ENCODE measurements around the gene LTA. TPM values are rescaled to one million over a fixed set of nuclear protein-coding genes. Genes with fewer than 3 reads are reported as not detected.

The LTA gene
- under 1 TPM; 0.10 to 0.14 TPM for polyA plus RNA-seq

GRCh38 chr6:31572041-31572911 lies at the start of gene LTA:
LTA (plus strand) TSS chr6:31572289; CDS start chr6:31572743, 454 bp downstream.
- Histone ChIP-seq H3K27ac (ENCODE audit: low read depth in 2 of 2, low read length in 1 of 2) (peak within 1 kb of the TSS; percentile 18 to 63), H3K9me3 (ENCODE audit: control insufficient read depth in 2 of 2, insufficient read depth in 1 of 2, low read depth in 1 of 2, low read length in 1 of 2) (no peaks in the 10 kb centered on the region), H3K36me3 (ENCODE audit: control insufficient read depth in 2 of 2, insufficient read depth in 2 of 2, low read length in 1 of 2) (no peaks in the 10 kb centered on the region), H3K27me3 (ENCODE audit: control insufficient read depth in 1 of 2, insufficient read depth in 2 of 2, low read length in 2 of 2) (no peaks in the 10 kb centered on the region), H3K4me1 (ENCODE audit: control insufficient read depth in 2 of 2, insufficient read depth in 2 of 2, low read length in 1 of 2) (peaks cover 0 to 2% of the 10 kb centered on the region in 2 donors), H3K4me3 (ENCODE audit: low read depth in 1 of 2, low read length in 2 of 2) (peak within 1 kb of the TSS in 1 of 2 donors; percentile 28)
- WGBS, 2 donors: 74 to 76% methylated on average over 27 of the region's 27 CpGs

- peaks cover 0 to 5% of the 10 kb centered on the region in 2 donors for H3K4me1 ChIP-seq (ENCODE audit: control insufficient read depth in 2 of 2, insufficient read depth in 2 of 2, low read length in 1 of 2)
- H3K27ac ChIP-seq (ENCODE audit: low read depth in 2 of 2, low read length in 1 of 2): no peak overlapping the region
- 68 to 76% methylated on average over 8 of the region's 8 CpGs for WGBS, 2 donors
Observed at GRCh38 chr6:31525553-31525931, 46.5 kb upstream of the LTA start.

GRCh38 chr6:31525932-31526591 lies 46.0 kb upstream of the LTA start:
- Histone ChIP-seq H3K4me1 (ENCODE audit: control insufficient read depth in 2 of 2, insufficient read depth in 2 of 2, low read length in 1 of 2) (peaks cover 0 to 5% of the 10 kb centered on the region in 2 donors), H3K36me3 (ENCODE audit: control insufficient read depth in 2 of 2, insufficient read depth in 2 of 2, low read length in 1 of 2) (peaks cover 0 to 11% of the 10 kb centered on the region in 2 donors), H3K4me3 (ENCODE audit: low read depth in 1 of 2, low read length in 2 of 2) (no peak overlapping the region), H3K27me3 (ENCODE audit: control insufficient read depth in 1 of 2, insufficient read depth in 2 of 2, low read length in 2 of 2) (no peaks in the 10 kb centered on the region), H3K27ac (ENCODE audit: low read depth in 2 of 2, low read length in 1 of 2) (no peak overlapping the region), H3K9me3 (ENCODE audit: control insufficient read depth in 2 of 2, insufficient read depth in 1 of 2, low read depth in 1 of 2, low read length in 1 of 2) (no peaks in the 10 kb centered on the region)
- 66 to 68% methylated on average over 4 of the region's 4 CpGs for WGBS, 2 donors

More at GRCh38 chr6:31525553-31525931, 46.5 kb upstream of the LTA start:
- Histone ChIP-seq H3K36me3 (ENCODE audit: control insufficient read depth in 2 of 2, insufficient read depth in 2 of 2, low read length in 1 of 2) (peaks cover 0 to 6% of the 10 kb centered on the region in 2 donors), H3K4me3 (ENCODE audit: low read depth in 1 of 2, low read length in 2 of 2) (no peak overlapping the region), H3K27me3 (ENCODE audit: control insufficient read depth in 1 of 2, insufficient read depth in 2 of 2, low read length in 2 of 2) (no peaks in the 10 kb centered on the region), H3K9me3 (ENCODE audit: control insufficient read depth in 2 of 2, insufficient read depth in 1 of 2, low read depth in 1 of 2, low read length in 1 of 2) (no peaks in the 10 kb centered on the region)

GRCh38 chr6:31528307-31528777 lies 43.7 kb upstream of the LTA start:
- Histone ChIP-seq H3K27ac (ENCODE audit: low read depth in 2 of 2, low read length in 1 of 2) (no peak overlapping the region), H3K4me3 (ENCODE audit: low read depth in 1 of 2, low read length in 2 of 2) (no peak overlapping the region), H3K27me3 (ENCODE audit: control insufficient read depth in 1 of 2, insufficient read depth in 2 of 2, low read length in 2 of 2) (no peaks in the 10 kb centered on the region), H3K9me3 (ENCODE audit: control insufficient read depth in 2 of 2, insufficient read depth in 1 of 2, low read depth in 1 of 2, low read length in 1 of 2) (no peaks in the 10 kb centered on the region), H3K4me1 (ENCODE audit: control insufficient read depth in 2 of 2, insufficient read depth in 2 of 2, low read length in 1 of 2) (peaks cover 0 to 5% of the 10 kb centered on the region in 2 donors), H3K36me3 (ENCODE audit: control insufficient read depth in 2 of 2, insufficient read depth in 2 of 2, low read length in 1 of 2) (peaks cover 0 to 23% of the 10 kb centered on the region in 2 donors)
- 88 to 90% methylated on average over 4 of the region's 4 CpGs for WGBS, 2 donors

- H3K27ac ChIP-seq (ENCODE audit: low read depth in 2 of 2, low read length in 1 of 2): no peak within 1 kb of the TSS
- H3K36me3 ChIP-seq (ENCODE audit: control insufficient read depth in 2 of 2, insufficient read depth in 2 of 2, low read length in 1 of 2): peaks cover 0 to 23% of the 10 kb centered on the region in 2 donors
- WGBS, 2 donors: 71 to 73% methylated on average over 7 of the region's 7 CpGs
Observed at GRCh38 chr6:31528821-31529328, 43.2 kb upstream of the LTA start, which contains the start of gene MCCD1. MCCD1 (plus strand) TSS chr6:31528962; CDS start chr6:31529015, 53 bp downstream.

GRCh38 chr6:31529329-31530150 lies 42.5 kb upstream of the LTA start:
- H3K27ac ChIP-seq (ENCODE audit: low read depth in 2 of 2, low read length in 1 of 2): no peak overlapping the region
- peaks cover 0 to 5% of the 10 kb centered on the region in 2 donors for H3K4me1 ChIP-seq (ENCODE audit: control insufficient read depth in 2 of 2, insufficient read depth in 2 of 2, low read length in 1 of 2)
- no peaks in the 10 kb centered on the region for H3K27me3 ChIP-seq (ENCODE audit: control insufficient read depth in 1 of 2, insufficient read depth in 2 of 2, low read length in 2 of 2)
- H3K4me3 ChIP-seq (ENCODE audit: low read depth in 1 of 2, low read length in 2 of 2): no peak overlapping the region
- WGBS, 2 donors: 42 to 53% methylated on average over 11 to 12 of the region's 12 CpGs
- peaks cover 1 to 29% of the 10 kb centered on the region in 2 donors for H3K36me3 ChIP-seq (ENCODE audit: control insufficient read depth in 2 of 2, insufficient read depth in 2 of 2, low read length in 1 of 2)
- H3K9me3 ChIP-seq (ENCODE audit: control insufficient read depth in 2 of 2, insufficient read depth in 1 of 2, low read depth in 1 of 2, low read length in 1 of 2): no peaks in the 10 kb centered on the region

More at GRCh38 chr6:31528821-31529328, 43.2 kb upstream of the LTA start, which contains the start of gene MCCD1:
- H3K9me3 ChIP-seq (ENCODE audit: control insufficient read depth in 2 of 2, insufficient read depth in 1 of 2, low read depth in 1 of 2, low read length in 1 of 2): no peaks in the 10 kb centered on the region
- H3K27me3 ChIP-seq (ENCODE audit: control insufficient read depth in 1 of 2, insufficient read depth in 2 of 2, low read length in 2 of 2): no peaks in the 10 kb centered on the region
- peaks cover 0 to 5% of the 10 kb centered on the region in 2 donors for H3K4me1 ChIP-seq (ENCODE audit: control insufficient read depth in 2 of 2, insufficient read depth in 2 of 2, low read length in 1 of 2)
- H3K4me3 ChIP-seq (ENCODE audit: low read depth in 1 of 2, low read length in 2 of 2): no peak within 1 kb of the TSS

GRCh38 chr6:31530659-31531058 lies 41.4 kb upstream of the LTA start:
- 65% methylated on average over 6 of the region's 6 CpGs for WGBS, 2 donors
- Histone ChIP-seq H3K27me3 (ENCODE audit: control insufficient read depth in 1 of 2, insufficient read depth in 2 of 2, low read length in 2 of 2) (no peaks in the 10 kb centered on the region), H3K4me3 (ENCODE audit: low read depth in 1 of 2, low read length in 2 of 2) (no peak overlapping the region), H3K4me1 (ENCODE audit: control insufficient read depth in 2 of 2, insufficient read depth in 2 of 2, low read length in 1 of 2) (peaks cover 0 to 5% of the 10 kb centered on the region in 2 donors), H3K9me3 (ENCODE audit: control insufficient read depth in 2 of 2, insufficient read depth in 1 of 2, low read depth in 1 of 2, low read length in 1 of 2) (no peaks in the 10 kb centered on the region), H3K27ac (ENCODE audit: low read depth in 2 of 2, low read length in 1 of 2) (no peak overlapping the region), H3K36me3 (ENCODE audit: control insufficient read depth in 2 of 2, insufficient read depth in 2 of 2, low read length in 1 of 2) (peaks cover 9 to 36% of the 10 kb centered on the region in 2 donors)

GRCh38 chr6:31531162-31531561 lies 40.9 kb upstream of the LTA start:
- Histone ChIP-seq H3K27ac (ENCODE audit: low read depth in 2 of 2, low read length in 1 of 2) (no peak overlapping the region), H3K27me3 (ENCODE audit: control insufficient read depth in 1 of 2, insufficient read depth in 2 of 2, low read length in 2 of 2) (no peaks in the 10 kb centered on the region), H3K4me3 (ENCODE audit: low read depth in 1 of 2, low read length in 2 of 2) (no peak overlapping the region), H3K36me3 (ENCODE audit: control insufficient read depth in 2 of 2, insufficient read depth in 2 of 2, low read length in 1 of 2) (peaks cover 9 to 36% of the 10 kb centered on the region in 2 donors), H3K9me3 (ENCODE audit: control insufficient read depth in 2 of 2, insufficient read depth in 1 of 2, low read depth in 1 of 2, low read length in 1 of 2) (no peaks in the 10 kb centered on the region), H3K4me1 (ENCODE audit: control insufficient read depth in 2 of 2, insufficient read depth in 2 of 2, low read length in 1 of 2) (no peaks in the 10 kb centered on the region)
- WGBS, 2 donors: 85 to 87% methylated on average over 7 of the region's 7 CpGs

Data from esophagus (tissue), 2 donors.